Cardiac muscle cell (in vitro differentiated cells and primary cell): ENCODE results near the gene PEAK3. TPM values are rescaled to one million over a fixed set of nuclear protein-coding genes. Genes with fewer than 3 reads are reported as not detected.
"Not testable (repeated sequence)": the region's sequence is repeated elsewhere in the genome, so short reads cannot be mapped to it uniquely, and the experiment has no call there.

Experiments used
- DNase-seq, 2 donors: peaks; one replicate each; pipeline versions ENCODE4 v3.0.0 to v3.0.0-alpha.2; 2010 to 2017; ENCODE audit warnings: low read depth in 1 of 2, low spot score in 1 of 2
- H3K27ac ChIP-seq: fragments of 200-600 bp; sonication (generic); 2 replicates; pipeline ENCODE4 v1.5.1; 2016
- H3K27me3 ChIP-seq: fragments of 200-600 bp; sonication (generic); 2 replicates; pipeline ENCODE4 v1.6.0; 2016; ENCODE audit warnings: control low read depth
- H3K36me3 ChIP-seq: fragments of 200-600 bp; sonication (generic); 2 replicates; pipeline ENCODE4 v1.5.1; 2016; ENCODE audit warnings: control low read depth
- H3K4me1 ChIP-seq: fragments of 200-600 bp; sonication (generic); 2 replicates; pipeline ENCODE4 v1.8.1; 2017; ENCODE audit warnings: low read depth, mild to moderate bottlenecking, mixed run types
- H3K4me3 ChIP-seq: fragments of 200-600 bp; sonication (generic); 2 replicates; pipeline ENCODE4 v1.5.1; 2016; ENCODE audit warnings: mild to moderate bottlenecking
- H3K9me3 ChIP-seq: fragments of 200-600 bp; sonication (generic); 2 replicates; pipeline ENCODE4 v1.5.1; 2017; ENCODE audit warnings: low read depth, mild to moderate bottlenecking, control low read depth
- polyA plus RNA-seq: library from polyadenylated mRNA; unstranded; fragments of >200 nt; fragmentation: Nextera tagmentation; extraction: Ambion mirVana; gene quantifications from 2 replicates; pipeline ENCODE4 v1.2.1, GENCODE V29; 2016
- total RNA-seq: library from RNA; depleted of rRNA; stranded (reverse); fragments of >200 nt; gene quantifications from 2 replicates; pipeline ENCODE4 v1.2.3, GENCODE V29; 2016
- TF ChIP-seq, protein P1 (sequence below): IDR thresholded peaks from 2 replicates; pipeline ENCODE4 v1.5.1; 2012; ENCODE audit warnings: low read depth, mild to moderate bottlenecking, low read length

PEAK3 gene
- total and polyA plus RNA-seq, 2 experiments from 2014 or later, result 0.06 to 0.48 TPM

GRCh38 chr19:2283835-2284507, 2.0 kb upstream of the PEAK3 start:
- no peak for DNase-seq
- Histone ChIP-seq H3K4me1 (no peaks in the 10 kb centered on the region), H3K36me3 (no peaks in the 10 kb centered on the region), H3K9me3 (no peaks in the 10 kb centered on the region), H3K4me3 (no peak overlapping the region), H3K27ac (no peak overlapping the region), H3K27me3 (peaks cover 65% of the 10 kb centered on the region)
- TF ChIP-seq, protein P1, sequence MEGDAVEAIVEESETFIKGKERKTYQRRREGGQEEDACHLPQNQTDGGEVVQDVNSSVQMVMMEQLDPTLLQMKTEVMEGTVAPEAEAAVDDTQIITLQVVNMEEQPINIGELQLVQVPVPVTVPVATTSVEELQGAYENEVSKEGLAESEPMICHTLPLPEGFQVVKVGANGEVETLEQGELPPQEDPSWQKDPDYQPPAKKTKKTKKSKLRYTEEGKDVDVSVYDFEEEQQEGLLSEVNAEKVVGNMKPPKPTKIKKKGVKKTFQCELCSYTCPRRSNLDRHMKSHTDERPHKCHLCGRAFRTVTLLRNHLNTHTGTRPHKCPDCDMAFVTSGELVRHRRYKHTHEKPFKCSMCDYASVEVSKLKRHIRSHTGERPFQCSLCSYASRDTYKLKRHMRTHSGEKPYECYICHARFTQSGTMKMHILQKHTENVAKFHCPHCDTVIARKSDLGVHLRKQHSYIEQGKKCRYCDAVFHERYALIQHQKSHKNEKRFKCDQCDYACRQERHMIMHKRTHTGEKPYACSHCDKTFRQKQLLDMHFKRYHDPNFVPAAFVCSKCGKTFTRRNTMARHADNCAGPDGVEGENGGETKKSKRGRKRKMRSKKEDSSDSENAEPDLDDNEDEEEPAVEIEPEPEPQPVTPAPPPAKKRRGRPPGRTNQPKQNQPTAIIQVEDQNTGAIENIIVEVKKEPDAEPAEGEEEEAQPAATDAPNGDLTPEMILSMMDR, result no peak

DNA sequence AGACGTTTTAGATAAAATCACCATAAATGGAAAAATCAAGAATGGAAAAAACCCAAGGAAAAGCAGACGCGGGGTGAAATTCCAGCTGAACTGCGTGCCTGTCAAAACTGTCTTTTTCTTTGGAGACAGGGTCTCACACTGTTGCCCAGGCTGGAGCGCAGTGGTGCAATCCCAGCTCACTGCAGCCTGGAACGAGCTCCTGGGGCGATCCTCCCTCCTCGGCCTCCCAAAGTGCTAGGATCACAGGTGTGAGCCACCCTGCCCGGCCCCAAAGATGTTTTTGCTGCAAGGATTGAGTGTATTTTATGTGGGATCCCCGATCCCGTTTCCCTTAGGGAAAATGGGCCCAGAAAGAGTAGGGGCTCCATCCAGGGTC, 875 bp upstream of the PEAK3 start:
- TF ChIP-seq, protein P1, result no peak
- peaks cover 54% of the 10 kb centered on the region for H3K27me3 ChIP-seq

GRCh38 chr19:2281265-2282061, 512 bp downstream of the PEAK3 start:
- H3K27me3 ChIP-seq, result peaks cover 40% of the 10 kb centered on the region
- not testable (repeated sequence) for H3K27ac ChIP-seq

More for the DNA sequence above, 875 bp upstream of the PEAK3 start:
- H3K4me3 ChIP-seq, result no peak overlapping the region
- no peaks in the 10 kb centered on the region for H3K9me3 ChIP-seq
- no peaks in the 10 kb centered on the region for H3K36me3 ChIP-seq
- no peak overlapping the region for H3K27ac ChIP-seq
- no peaks in the 10 kb centered on the region for H3K4me1 ChIP-seq
- DNase-seq, result no peak

DNA sequence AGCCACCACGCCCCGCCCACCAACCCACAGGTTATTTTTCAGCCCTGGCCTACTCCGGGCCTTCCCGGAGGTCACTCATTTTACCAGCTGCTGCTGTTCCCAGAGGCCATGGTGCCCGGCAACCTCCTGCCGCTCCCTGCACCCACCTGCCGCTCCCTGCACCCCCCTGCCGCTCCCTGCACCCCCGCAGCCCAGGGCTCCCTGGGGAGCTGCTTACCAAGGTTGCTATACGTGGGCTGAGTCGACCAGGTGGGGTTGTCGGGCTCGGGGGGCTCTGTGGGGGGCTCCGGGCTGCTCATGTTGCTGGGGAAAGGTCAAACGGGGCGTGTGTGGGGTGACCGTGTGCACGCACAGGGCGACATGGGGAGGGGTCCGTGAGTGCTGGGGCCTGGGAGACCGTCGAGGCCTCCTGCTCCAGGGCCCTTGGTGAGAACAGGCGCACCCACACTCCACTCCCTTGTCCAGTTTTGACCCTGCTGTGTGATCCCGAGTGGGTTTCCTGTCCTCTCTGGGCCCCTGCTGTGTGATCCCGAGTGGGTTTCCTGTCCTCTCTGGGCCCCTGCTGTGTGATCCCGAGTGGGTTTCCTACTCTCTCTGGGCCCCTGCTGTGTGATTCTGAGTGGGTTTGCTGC, 1.2 kb downstream of the PEAK3 start:
- no peak for DNase-seq
- H3K27me3 ChIP-seq, result peaks cover 33% of the 10 kb centered on the region

More at GRCh38 chr19:2281265-2282061, 512 bp downstream of the PEAK3 start:
- not testable (repeated sequence) for H3K4me3 ChIP-seq, H3K36me3 ChIP-seq, DNase-seq, H3K9me3 ChIP-seq, H3K4me1 ChIP-seq

DNA sequence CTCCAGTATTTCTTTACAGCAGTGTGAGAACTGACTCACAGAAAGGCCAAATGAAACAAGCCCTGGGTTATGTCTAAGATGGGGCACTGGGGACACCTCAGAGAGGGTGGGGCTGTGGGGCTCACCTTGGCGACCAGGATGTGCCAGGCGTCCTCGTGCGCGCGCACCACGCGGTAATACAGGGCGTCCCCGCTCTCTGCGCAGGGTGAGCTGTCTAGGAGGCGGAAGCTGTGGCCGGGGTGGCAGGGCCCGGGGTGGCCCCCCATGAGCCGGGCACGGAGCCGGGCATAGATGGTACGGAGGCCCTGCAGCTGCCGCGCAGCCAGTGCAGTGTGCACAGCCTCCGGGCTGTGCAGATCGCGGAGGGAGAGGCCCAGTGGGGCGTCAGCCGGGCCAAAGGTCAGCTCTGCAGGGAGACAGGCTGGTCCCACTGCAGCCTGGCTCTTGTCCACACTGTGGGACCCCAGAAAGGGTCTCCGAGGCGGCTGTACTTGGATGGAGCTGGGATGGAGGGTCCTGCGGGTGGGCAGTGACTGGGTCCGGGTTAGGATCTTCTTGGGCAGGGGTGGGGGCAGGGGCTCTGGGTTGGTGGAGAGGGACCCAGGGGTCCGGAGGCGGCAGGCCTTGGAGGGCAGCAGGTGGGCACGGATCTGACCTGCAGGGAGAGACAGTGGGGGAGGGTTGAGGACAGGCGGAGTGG, 3.4 kb downstream of the PEAK3 start:
- no peaks in the 10 kb centered on the region for H3K9me3 ChIP-seq
- H3K4me3 ChIP-seq, result no peak overlapping the region
- no peaks in the 10 kb centered on the region for H3K4me1 ChIP-seq
- no peaks in the 10 kb centered on the region for H3K36me3 ChIP-seq
- TF ChIP-seq, protein P1, result no peak
- peaks cover 19% of the 10 kb centered on the region for H3K27me3 ChIP-seq
- no peak for DNase-seq
- no peak overlapping the region for H3K27ac ChIP-seq

More for the DNA sequence above, 1.2 kb downstream of the PEAK3 start:
- TF ChIP-seq, protein P1, result no peak
- H3K36me3 ChIP-seq, result no peaks in the 10 kb centered on the region
- no peaks in the 10 kb centered on the region for H3K9me3 ChIP-seq
- H3K4me1 ChIP-seq, result no peaks in the 10 kb centered on the region
- no peak overlapping the region for H3K27ac ChIP-seq
- H3K4me3 ChIP-seq, result no peak overlapping the region
